OCI-LY1 (cell line): Measurements from ENCODE around the gene EPB41L4A.

Experiments used
- H2AFZ ChIP-seq: fragments of 200-600 bp; sonication (generic), shearing (Covaris generic); 2 replicates; pipeline ENCODE4 v1.6.0; 2014; ENCODE audit warnings: antibody characterized with exemption, mild to moderate bottlenecking, low read length
- H3F3A ChIP-seq: fragments of 200-600 bp; sonication (generic), shearing (Covaris generic); 2 replicates; pipeline ENCODE4 v1.6.0; 2014; ENCODE audit warnings: mild to moderate bottlenecking, antibody characterized with exemption, low read length, moderate library complexity; ENCODE audit not compliant: insufficient read depth
- H3K27ac ChIP-seq: fragments of 200-600 bp; sonication (generic); 2 replicates; pipeline ENCODE4 v1.5.1; 2014; ENCODE audit warnings: low read length, mixed run types, mild to moderate bottlenecking, low read depth; ENCODE audit not compliant: poor library complexity, severe bottlenecking
- H3K27me3 ChIP-seq: fragments of 200-600 bp; sonication (generic); 2 replicates; pipeline ENCODE4 v1.6.0; 2014; ENCODE audit warnings: antibody characterized with exemption, mild to moderate bottlenecking, low read length, moderate library complexity; ENCODE audit not compliant: insufficient read depth
- H3K36me3 ChIP-seq: fragments of 200-600 bp; sonication (generic); 2 replicates; pipeline ENCODE4 v1.6.1; 2014; ENCODE audit warnings: mild to moderate bottlenecking, antibody characterized with exemption, low read length, moderate library complexity, mixed read lengths; ENCODE audit not compliant: insufficient read depth
- H3K4me1 ChIP-seq: fragments of 200-600 bp; sonication (generic); 2 replicates; pipeline ENCODE4 v1.5.1; 2014; ENCODE audit warnings: mild to moderate bottlenecking, low read length, moderate library complexity; ENCODE audit not compliant: insufficient read depth, severe bottlenecking
- H3K4me2 ChIP-seq: fragments of 200-600 bp; sonication (generic), shearing (Covaris generic); 2 replicates; pipeline ENCODE4 v1.6.1; 2014; ENCODE audit warnings: low read length
- H3K4me3 ChIP-seq: fragments of 200-600 bp; sonication (generic); 2 replicates; pipeline ENCODE4 v1.5.1; 2014; ENCODE audit warnings: low read length, low read depth, mild to moderate bottlenecking, mixed read lengths; ENCODE audit not compliant: poor library complexity, severe bottlenecking
- H3K79me2 ChIP-seq: fragments of 200-600 bp; shearing (Covaris generic); 2 replicates; pipeline ENCODE4 v1.6.1; 2016; ENCODE audit warnings: mixed run types, low read length, mixed read lengths; ENCODE audit not compliant: insufficient read depth
- H3K9ac ChIP-seq: fragments of 200-600 bp; sonication (generic), shearing (Covaris generic); 2 replicates; pipeline ENCODE4 v1.6.1; 2014; ENCODE audit warnings: mild to moderate bottlenecking, low read length, mixed read lengths
- H3K9me2 ChIP-seq: fragments of 200-600 bp; sonication (generic), shearing (Covaris generic); 2 replicates; pipeline ENCODE4 v1.6.1; 2014; ENCODE audit warnings: low read depth, mild to moderate bottlenecking, low read length, mixed read lengths
- H3K9me3 ChIP-seq: fragments of 200-600 bp; shearing (Covaris generic); 2 replicates; pipeline ENCODE4 v1.6.1; 2014; ENCODE audit warnings: low read length, mixed read lengths
- H4K20me1 ChIP-seq: fragments of 200-600 bp; sonication (generic), shearing (Covaris generic); 2 replicates; pipeline ENCODE4 v1.6.0; 2016; ENCODE audit warnings: mild to moderate bottlenecking, low read length; ENCODE audit not compliant: insufficient read depth
- CTCF ChIP-seq: fragments of 200-600 bp; sonication (generic), shearing (Covaris generic); IDR thresholded peaks from 2 replicates; pipeline ENCODE4 v1.5.1; 2017; ENCODE audit warnings: mild to moderate bottlenecking, antibody characterized with exemption, low read length, moderate library complexity, mixed read lengths
- EZH2 ChIP-seq: fragments of 200-600 bp; sonication (generic), shearing (Covaris generic); IDR thresholded peaks from 2 replicates; pipeline ENCODE4 v1.8.0; 2017; ENCODE audit warnings: borderline replicate concordance, mixed run types, mild to moderate bottlenecking, antibody characterized with exemption, low read length, moderate library complexity, mixed read lengths

Gene EPB41L4A

GRCh38 chr5:112323166-112323565 lies 95.9 kb downstream of the EPB41L4A start:
- Histone ChIP-seq H2AFZ (no peak overlapping the region), H3K4me2 (no peak overlapping the region), H3K27ac (peak overlapping the region; percentile 39), H3K79me2 (no peaks in the 10 kb centered on the region), H3K9me2 (no peaks in the 10 kb centered on the region), H3K9ac (no peak overlapping the region), H3K27me3 (no peaks in the 10 kb centered on the region), H3K4me1 (peaks cover 35% of the 10 kb centered on the region), H3K36me3 (no peaks in the 10 kb centered on the region), H3K9me3 (no peaks in the 10 kb centered on the region), H4K20me1 (no peaks in the 10 kb centered on the region), H3K4me3 (no peak overlapping the region), H3F3A (no peaks in the 10 kb centered on the region)
- TF ChIP-seq EZH2 (no peak), CTCF (no peak)

GRCh38 chr5:112320408-112320807 lies 98.7 kb downstream of the EPB41L4A start:
- H3F3A ChIP-seq, result no peaks in the 10 kb centered on the region
- TF ChIP-seq EZH2, result no peak
- TF ChIP-seq CTCF, result no peak
- no peak overlapping the region for H3K9ac ChIP-seq
- H3K9me2 ChIP-seq, result no peaks in the 10 kb centered on the region
- no peak overlapping the region for H3K4me2 ChIP-seq
- H4K20me1 ChIP-seq, result no peaks in the 10 kb centered on the region
- peaks cover 49% of the 10 kb centered on the region for H3K4me1 ChIP-seq
- H2AFZ ChIP-seq, result no peak overlapping the region
- no peak overlapping the region for H3K4me3 ChIP-seq
- no peaks in the 10 kb centered on the region for H3K27me3 ChIP-seq
- no peak overlapping the region for H3K27ac ChIP-seq
- H3K36me3 ChIP-seq, result no peaks in the 10 kb centered on the region
- no peaks in the 10 kb centered on the region for H3K79me2 ChIP-seq
- H3K9me3 ChIP-seq, result no peaks in the 10 kb centered on the region

- TF ChIP-seq EZH2 (no peak), CTCF (no peak)
- no peaks in the 10 kb centered on the region for H3K36me3 ChIP-seq
- H3K79me2 ChIP-seq, result no peaks in the 10 kb centered on the region
- H3F3A ChIP-seq, result no peaks in the 10 kb centered on the region
- no peak overlapping the region for H3K4me2 ChIP-seq
- peaks cover 41% of the 10 kb centered on the region for H3K4me1 ChIP-seq
- H3K27me3 ChIP-seq, result no peaks in the 10 kb centered on the region
- no peaks in the 10 kb centered on the region for H4K20me1 ChIP-seq
- no peak overlapping the region for H3K9ac ChIP-seq
- H3K9me2 ChIP-seq, result no peaks in the 10 kb centered on the region
- no peak overlapping the region for H3K4me3 ChIP-seq
- no peak overlapping the region for H3K27ac ChIP-seq
- no peaks in the 10 kb centered on the region for H3K9me3 ChIP-seq
- no peak overlapping the region for H2AFZ ChIP-seq
Measured at GRCh38 chr5:112318346-112318745, 100.7 kb downstream of the EPB41L4A start.
